HEK293 (cell line): Measurements from ENCODE around the gene MSANTD1.

Experiments used
- KLF16 ChIP-seq: fragments of 450-650 bp; formaldehyde crosslinking; IDR thresholded peaks from 2 replicates; pipeline ENCODE4 v1.5.1; 2017; ENCODE audit warnings: missing biosample characterization, missing genetic modification characterization
- OVOL3 ChIP-seq: fragments of 450-650 bp; formaldehyde crosslinking; IDR thresholded peaks from 2 replicates; pipeline ENCODE4 v1.5.1; 2016; ENCODE audit warnings: missing biosample characterization, missing genetic modification characterization
- SETDB1 ChIP-seq: IDR thresholded peaks from one replicate; pipeline ENCODE4 v1.6.1; 2017; ENCODE audit warnings: mild to moderate bottlenecking, low read length, moderate library complexity, mixed read lengths; ENCODE audit not compliant: insufficient read length
- TCF7L2 ChIP-seq: IDR thresholded peaks from 2 replicates; pipeline ENCODE4 v1.6.1; 2011; ENCODE audit warnings: low read depth, mild to moderate bottlenecking, inconsistent platforms, low read length, moderate library complexity, borderline replicate concordance
- ZNF121 ChIP-seq: fragments of 450-650 bp; formaldehyde crosslinking; IDR thresholded peaks from 2 replicates; pipeline ENCODE4 v1.5.1; 2016; ENCODE audit warnings: missing biosample characterization, missing genetic modification characterization
- ZNF433 ChIP-seq: fragments of 450-650 bp; formaldehyde crosslinking; IDR thresholded peaks from 2 replicates; pipeline ENCODE4 v1.5.1; 2016; ENCODE audit warnings: missing biosample characterization, missing genetic modification characterization, low read depth
- ZNF549 ChIP-seq: fragments of 450-650 bp; IDR thresholded peaks from 2 replicates; pipeline ENCODE4 v1.5.1; 2018; ENCODE audit warnings: missing biosample characterization, missing genetic modification characterization, mild to moderate bottlenecking, inconsistent platforms, moderate library complexity
- ZNF585B ChIP-seq: fragments of 450-650 bp; formaldehyde crosslinking; IDR thresholded peaks from 2 replicates; pipeline ENCODE4 v1.5.1; 2016; ENCODE audit warnings: missing biosample characterization, missing genetic modification characterization
- ZNF777 ChIP-seq: fragments of 450-650 bp; formaldehyde crosslinking; IDR thresholded peaks from 2 replicates; pipeline ENCODE4 v1.5.1; 2017; ENCODE audit warnings: missing biosample characterization, missing genetic modification characterization, borderline replicate concordance
- ZXDB ChIP-seq: fragments of 450-650 bp; formaldehyde crosslinking; IDR thresholded peaks from 2 replicates; pipeline ENCODE4 v1.5.1; 2016; ENCODE audit warnings: missing biosample characterization, missing genetic modification characterization
- TF ChIP-seq, protein P1 (sequence below): fragments of 450-650 bp; formaldehyde crosslinking; IDR thresholded peaks from 2 replicates; pipeline ENCODE4 v1.5.1; 2016; ENCODE audit warnings: missing biosample characterization, missing genetic modification characterization
- TF ChIP-seq, protein P2 (sequence below): fragments of 450-650 bp; formaldehyde crosslinking; IDR thresholded peaks from 2 replicates; pipeline ENCODE4 v1.5.1; 2016; ENCODE audit warnings: missing biosample characterization, missing genetic modification characterization, low read depth
- TF ChIP-seq, protein P3 (sequence below): fragments of 450-650 bp; formaldehyde crosslinking; IDR thresholded peaks from 2 replicates; pipeline ENCODE4 v1.5.1; 2016; ENCODE audit warnings: missing biosample characterization, missing genetic modification characterization
- TF ChIP-seq, protein P4 (sequence below): fragments of 450-650 bp; formaldehyde crosslinking; IDR thresholded peaks from 2 replicates; pipeline ENCODE4 v1.5.1; 2016; ENCODE audit warnings: missing biosample characterization, missing genetic modification characterization

DNA sequence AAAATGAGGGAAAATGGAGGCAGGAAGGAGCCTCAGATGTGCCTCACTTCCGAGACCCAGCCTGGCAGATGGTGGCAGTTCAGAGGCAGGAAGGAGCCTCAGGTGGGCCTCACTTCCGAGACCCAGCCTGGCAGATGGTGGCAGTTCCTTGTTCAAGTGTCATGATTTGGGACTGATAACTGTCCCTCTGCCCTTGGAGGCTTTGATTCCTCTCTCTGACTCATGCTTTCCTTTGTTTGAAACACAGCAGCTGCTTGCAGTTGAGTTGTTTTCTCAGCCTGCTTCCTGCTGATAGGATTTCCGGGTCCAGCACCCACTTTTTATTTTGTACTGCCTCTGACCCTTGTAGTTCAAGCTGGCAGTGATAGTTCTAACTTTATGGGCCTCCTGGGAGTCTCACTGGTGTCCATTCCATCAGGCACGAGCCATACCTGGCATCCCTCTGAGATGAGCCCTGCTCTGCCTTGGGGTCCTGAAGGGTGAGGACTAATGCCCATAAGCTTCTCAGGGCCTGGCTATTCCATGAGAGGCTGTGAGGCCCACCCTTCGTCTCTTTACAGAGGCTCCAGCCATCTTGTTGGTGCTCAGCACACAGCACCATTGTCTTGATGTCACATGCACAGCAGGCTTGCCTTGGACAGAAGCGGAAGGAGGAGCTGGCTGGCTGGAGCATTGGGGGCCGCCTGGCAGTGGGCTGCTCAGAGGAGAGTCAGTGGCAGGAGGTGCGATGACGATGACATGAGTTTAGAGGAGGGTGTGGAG is 56.8 kb downstream of the MSANTD1 start:
- TF ChIP-seq, protein P1, sequence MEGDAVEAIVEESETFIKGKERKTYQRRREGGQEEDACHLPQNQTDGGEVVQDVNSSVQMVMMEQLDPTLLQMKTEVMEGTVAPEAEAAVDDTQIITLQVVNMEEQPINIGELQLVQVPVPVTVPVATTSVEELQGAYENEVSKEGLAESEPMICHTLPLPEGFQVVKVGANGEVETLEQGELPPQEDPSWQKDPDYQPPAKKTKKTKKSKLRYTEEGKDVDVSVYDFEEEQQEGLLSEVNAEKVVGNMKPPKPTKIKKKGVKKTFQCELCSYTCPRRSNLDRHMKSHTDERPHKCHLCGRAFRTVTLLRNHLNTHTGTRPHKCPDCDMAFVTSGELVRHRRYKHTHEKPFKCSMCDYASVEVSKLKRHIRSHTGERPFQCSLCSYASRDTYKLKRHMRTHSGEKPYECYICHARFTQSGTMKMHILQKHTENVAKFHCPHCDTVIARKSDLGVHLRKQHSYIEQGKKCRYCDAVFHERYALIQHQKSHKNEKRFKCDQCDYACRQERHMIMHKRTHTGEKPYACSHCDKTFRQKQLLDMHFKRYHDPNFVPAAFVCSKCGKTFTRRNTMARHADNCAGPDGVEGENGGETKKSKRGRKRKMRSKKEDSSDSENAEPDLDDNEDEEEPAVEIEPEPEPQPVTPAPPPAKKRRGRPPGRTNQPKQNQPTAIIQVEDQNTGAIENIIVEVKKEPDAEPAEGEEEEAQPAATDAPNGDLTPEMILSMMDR (tag by site-specific recombination) = no peak
- TF ChIP-seq, protein P2, sequence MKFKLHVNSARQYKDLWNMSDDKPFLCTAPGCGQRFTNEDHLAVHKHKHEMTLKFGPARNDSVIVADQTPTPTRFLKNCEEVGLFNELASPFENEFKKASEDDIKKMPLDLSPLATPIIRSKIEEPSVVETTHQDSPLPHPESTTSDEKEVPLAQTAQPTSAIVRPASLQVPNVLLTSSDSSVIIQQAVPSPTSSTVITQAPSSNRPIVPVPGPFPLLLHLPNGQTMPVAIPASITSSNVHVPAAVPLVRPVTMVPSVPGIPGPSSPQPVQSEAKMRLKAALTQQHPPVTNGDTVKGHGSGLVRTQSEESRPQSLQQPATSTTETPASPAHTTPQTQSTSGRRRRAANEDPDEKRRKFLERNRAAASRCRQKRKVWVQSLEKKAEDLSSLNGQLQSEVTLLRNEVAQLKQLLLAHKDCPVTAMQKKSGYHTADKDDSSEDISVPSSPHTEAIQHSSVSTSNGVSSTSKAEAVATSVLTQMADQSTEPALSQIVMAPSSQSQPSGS (tag by site-specific recombination) = no peak
- TF ChIP-seq ZNF585B (no peak), SETDB1 (no peak), ZNF777 (tag by site-specific recombination) (no peak), ZNF549 (tag by site-specific recombination) (no peak), ZNF121 (no peak), ZNF433 (tag by site-specific recombination) (no peak), ZXDB (tag by site-specific recombination) (no peak), OVOL3 (tag by site-specific recombination) (no peak), TCF7L2 (no peak), KLF16 (tag by site-specific recombination) (no peak)
- TF ChIP-seq, protein P3, sequence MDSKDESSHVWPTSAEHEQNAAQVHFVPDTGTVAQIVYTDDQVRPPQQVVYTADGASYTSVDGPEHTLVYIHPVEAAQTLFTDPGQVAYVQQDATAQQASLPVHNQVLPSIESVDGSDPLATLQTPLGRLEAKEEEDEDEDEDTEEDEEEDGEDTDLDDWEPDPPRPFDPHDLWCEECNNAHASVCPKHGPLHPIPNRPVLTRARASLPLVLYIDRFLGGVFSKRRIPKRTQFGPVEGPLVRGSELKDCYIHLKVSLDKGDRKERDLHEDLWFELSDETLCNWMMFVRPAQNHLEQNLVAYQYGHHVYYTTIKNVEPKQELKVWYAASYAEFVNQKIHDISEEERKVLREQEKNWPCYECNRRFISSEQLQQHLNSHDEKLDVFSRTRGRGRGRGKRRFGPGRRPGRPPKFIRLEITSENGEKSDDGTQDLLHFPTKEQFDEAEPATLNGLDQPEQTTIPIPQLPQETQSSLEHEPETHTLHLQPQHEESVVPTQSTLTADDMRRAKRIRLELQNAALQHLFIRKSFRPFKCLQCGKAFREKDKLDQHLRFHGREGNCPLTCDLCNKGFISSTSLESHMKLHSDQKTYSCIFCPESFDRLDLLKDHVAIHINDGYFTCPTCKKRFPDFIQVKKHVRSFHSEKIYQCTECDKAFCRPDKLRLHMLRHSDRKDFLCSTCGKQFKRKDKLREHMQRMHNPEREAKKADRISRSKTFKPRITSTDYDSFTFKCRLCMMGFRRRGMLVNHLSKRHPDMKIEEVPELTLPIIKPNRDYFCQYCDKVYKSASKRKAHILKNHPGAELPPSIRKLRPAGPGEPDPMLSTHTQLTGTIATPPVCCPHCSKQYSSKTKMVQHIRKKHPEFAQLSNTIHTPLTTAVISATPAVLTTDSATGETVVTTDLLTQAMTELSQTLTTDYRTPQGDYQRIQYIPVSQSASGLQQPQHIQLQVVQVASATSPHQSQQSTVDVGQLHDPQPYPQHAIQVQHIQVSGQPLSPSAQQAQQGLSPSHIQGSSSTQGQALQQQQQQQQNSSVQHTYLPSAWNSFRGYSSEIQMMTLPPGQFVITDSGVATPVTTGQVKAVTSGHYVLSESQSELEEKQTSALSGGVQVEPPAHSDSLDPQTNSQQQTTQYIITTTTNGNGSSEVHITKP (tag by site-specific recombination) = no peak
- TF ChIP-seq, protein P4, sequence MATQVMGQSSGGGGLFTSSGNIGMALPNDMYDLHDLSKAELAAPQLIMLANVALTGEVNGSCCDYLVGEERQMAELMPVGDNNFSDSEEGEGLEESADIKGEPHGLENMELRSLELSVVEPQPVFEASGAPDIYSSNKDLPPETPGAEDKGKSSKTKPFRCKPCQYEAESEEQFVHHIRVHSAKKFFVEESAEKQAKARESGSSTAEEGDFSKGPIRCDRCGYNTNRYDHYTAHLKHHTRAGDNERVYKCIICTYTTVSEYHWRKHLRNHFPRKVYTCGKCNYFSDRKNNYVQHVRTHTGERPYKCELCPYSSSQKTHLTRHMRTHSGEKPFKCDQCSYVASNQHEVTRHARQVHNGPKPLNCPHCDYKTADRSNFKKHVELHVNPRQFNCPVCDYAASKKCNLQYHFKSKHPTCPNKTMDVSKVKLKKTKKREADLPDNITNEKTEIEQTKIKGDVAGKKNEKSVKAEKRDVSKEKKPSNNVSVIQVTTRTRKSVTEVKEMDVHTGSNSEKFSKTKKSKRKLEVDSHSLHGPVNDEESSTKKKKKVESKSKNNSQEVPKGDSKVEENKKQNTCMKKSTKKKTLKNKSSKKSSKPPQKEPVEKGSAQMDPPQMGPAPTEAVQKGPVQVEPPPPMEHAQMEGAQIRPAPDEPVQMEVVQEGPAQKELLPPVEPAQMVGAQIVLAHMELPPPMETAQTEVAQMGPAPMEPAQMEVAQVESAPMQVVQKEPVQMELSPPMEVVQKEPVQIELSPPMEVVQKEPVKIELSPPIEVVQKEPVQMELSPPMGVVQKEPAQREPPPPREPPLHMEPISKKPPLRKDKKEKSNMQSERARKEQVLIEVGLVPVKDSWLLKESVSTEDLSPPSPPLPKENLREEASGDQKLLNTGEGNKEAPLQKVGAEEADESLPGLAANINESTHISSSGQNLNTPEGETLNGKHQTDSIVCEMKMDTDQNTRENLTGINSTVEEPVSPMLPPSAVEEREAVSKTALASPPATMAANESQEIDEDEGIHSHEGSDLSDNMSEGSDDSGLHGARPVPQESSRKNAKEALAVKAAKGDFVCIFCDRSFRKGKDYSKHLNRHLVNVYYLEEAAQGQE (tag by site-specific recombination) = no peak
